H9 (cell line): ENCODE results near the gene SAXO1. TPM values are rescaled to one million over a fixed set of nuclear protein-coding genes. Genes with fewer than 3 reads are reported as not detected.

Source experiments
- DNase-seq: peaks from one replicate; pipeline ENCODE4 v3.0.0-alpha.2; 2017
- H2AFZ ChIP-seq: one replicate; pipeline ENCODE4 v1.6.1; 2013; ENCODE audit warnings: mild to moderate bottlenecking, low read length, control low read depth, moderate library complexity
- H2AK5ac ChIP-seq: 2 replicates; pipeline ENCODE4 v1.6.1; 2013; ENCODE audit warnings: low read length, control low read depth, mixed read lengths; ENCODE audit not compliant: insufficient read length
- H2BK120ac ChIP-seq: one replicate; pipeline ENCODE4 v1.6.1; 2013; ENCODE audit warnings: low read depth, mild to moderate bottlenecking, low read length, control low read depth, inconsistent platforms; ENCODE audit not compliant: poor library complexity, severe bottlenecking
- H2BK12ac ChIP-seq: 2 replicates; pipeline ENCODE4 v1.6.1; 2013; ENCODE audit warnings: low read length, control low read depth, mixed read lengths, low read depth; ENCODE audit not compliant: insufficient read length
- H2BK15ac ChIP-seq: 2 replicates; pipeline ENCODE4 v1.6.1; 2013; ENCODE audit warnings: low read depth, low read length, control low read depth
- H2BK20ac ChIP-seq: one replicate; pipeline ENCODE4 v1.6.1; 2013; ENCODE audit warnings: low read depth, mild to moderate bottlenecking, low read length, control low read depth, inconsistent platforms; ENCODE audit not compliant: poor library complexity, severe bottlenecking
- H2BK5ac ChIP-seq: 2 replicates; pipeline ENCODE4 v1.6.1; 2013; ENCODE audit warnings: low read length, control low read depth, mixed read lengths; ENCODE audit not compliant: insufficient read length
- H3K14ac ChIP-seq: 2 replicates; pipeline ENCODE4 v1.6.1; 2013; ENCODE audit warnings: low read length, control low read depth; ENCODE audit not compliant: insufficient read depth
- H3K18ac ChIP-seq: 2 replicates; pipeline ENCODE4 v1.6.1; 2013; ENCODE audit warnings: low read depth, mild to moderate bottlenecking, mixed read lengths, low read length, control low read depth; ENCODE audit not compliant: insufficient read length
- H3K23ac ChIP-seq: 2 replicates; pipeline ENCODE4 v1.6.1; 2013; ENCODE audit warnings: low read length, control low read depth, mixed read lengths, low read depth; ENCODE audit not compliant: insufficient read length
- H3K23me2 ChIP-seq: 2 replicates; pipeline ENCODE4 v1.6.1; 2013; ENCODE audit warnings: low read depth, mild to moderate bottlenecking, mixed read lengths, low read length, control low read depth; ENCODE audit not compliant: insufficient read length, poor library complexity, severe bottlenecking
- H3K27ac ChIP-seq: 2 replicates; pipeline ENCODE4 v1.5.1; 2013; ENCODE audit warnings: low read length, control low read depth, mixed read lengths, low read depth; ENCODE audit not compliant: insufficient read length
- H3K27me3 ChIP-seq: 2 replicates; pipeline ENCODE4 v1.6.1; 2013; ENCODE audit warnings: low read length, control low read depth, inconsistent platforms; ENCODE audit not compliant: insufficient read depth
- H3K4ac ChIP-seq: 2 replicates; pipeline ENCODE4 v1.6.1; 2013; ENCODE audit warnings: low read depth, mild to moderate bottlenecking, control low read depth, inconsistent platforms, low read length, moderate library complexity
- H3K4me1 ChIP-seq: 2 replicates; pipeline ENCODE4 v1.6.1; 2013; ENCODE audit warnings: low read length, control low read depth, inconsistent platforms; ENCODE audit not compliant: insufficient read depth
- H3K4me2 ChIP-seq: 2 replicates; pipeline ENCODE4 v1.6.1; 2013; ENCODE audit warnings: low read length, control low read depth, mixed read lengths; ENCODE audit not compliant: insufficient read length, insufficient read depth
- H3K56ac ChIP-seq: 2 replicates; pipeline ENCODE4 v1.6.1; 2013; ENCODE audit warnings: low read depth, mild to moderate bottlenecking, mixed read lengths, low read length, control low read depth; ENCODE audit not compliant: insufficient read length
- H3K79me1 ChIP-seq: 2 replicates; pipeline ENCODE4 v1.6.1; 2013; ENCODE audit warnings: low read depth, mild to moderate bottlenecking, moderate library complexity, low read length, control low read depth, inconsistent platforms; ENCODE audit not compliant: insufficient read depth, poor library complexity, severe bottlenecking
- H3K79me2 ChIP-seq: 2 replicates; pipeline ENCODE4 v1.6.1; 2013; ENCODE audit warnings: low read length, control low read depth, inconsistent platforms; ENCODE audit not compliant: insufficient read depth
- H3K9ac ChIP-seq: 2 replicates; pipeline ENCODE4 v1.6.1; 2013; ENCODE audit warnings: low read length, control low read depth, mixed read lengths; ENCODE audit not compliant: insufficient read length; ENCODE audit errors: extremely low read depth
- H3K9me3 ChIP-seq: one replicate; pipeline ENCODE4 v1.6.1; 2013; ENCODE audit warnings: low read depth, low read length, inconsistent platforms; ENCODE audit not compliant: control insufficient read depth
- H3T11ph ChIP-seq: one replicate; pipeline ENCODE4 v1.6.1; 2013; ENCODE audit warnings: mild to moderate bottlenecking, low read length, control low read depth, inconsistent platforms
- H4K20me1 ChIP-seq: one replicate; pipeline ENCODE4 v1.6.1; 2013; ENCODE audit not compliant: control insufficient read depth, insufficient read length, insufficient read depth
- H4K5ac ChIP-seq: 2 replicates; pipeline ENCODE4 v1.6.1; 2013; ENCODE audit warnings: low read depth, mild to moderate bottlenecking, mixed read lengths, low read length, control low read depth; ENCODE audit not compliant: insufficient read length
- H4K8ac ChIP-seq: replicated peaks from 2 replicates; pipeline ENCODE4 v1.6.1; 2013; ENCODE audit warnings: low read length, control low read depth, mixed read lengths, low read depth; ENCODE audit not compliant: insufficient read length
- H4K91ac ChIP-seq: 2 replicates; pipeline ENCODE4 v1.6.1; 2013; ENCODE audit warnings: low read depth, mild to moderate bottlenecking, moderate library complexity, mixed read lengths, low read length, control low read depth; ENCODE audit not compliant: insufficient read length
- H3K27ac Mint-ChIP-seq, 3 experiments: 2 replicates in 2 of 3; 3 replicates in 1 of 3; pipeline ENCODE4 v1.8.0; 2020 to 2021; ENCODE audit warnings: mixed read lengths in 3 of 3, mild to moderate bottlenecking in 1 of 3, moderate library complexity in 1 of 3
- H3K27me3 Mint-ChIP-seq: 2 replicates; pipeline ENCODE4 v1.8.0; 2021; ENCODE audit warnings: low read depth, mild to moderate bottlenecking, moderate library complexity, mixed read lengths
- H3K36me3 Mint-ChIP-seq, 3 experiments: 2 replicates in 2 of 3; 3 replicates in 1 of 3; pipeline ENCODE4 v1.8.0; 2020 to 2021; ENCODE audit warnings: low read depth in 3 of 3, mixed read lengths in 3 of 3; ENCODE audit not compliant: insufficient read depth in 1 of 3
- H3K4me1 Mint-ChIP-seq, 2 experiments: 2 replicates each; pipeline ENCODE4 v1.8.0; 2020; ENCODE audit warnings: mixed read lengths in 2 of 2
- H3K4me3 Mint-ChIP-seq, 2 experiments: 2 replicates in 1 of 2; 3 replicates in 1 of 2; pipeline ENCODE4 v1.8.0; 2020 to 2021; ENCODE audit warnings: mild to moderate bottlenecking in 2 of 2, mixed read lengths in 2 of 2, moderate library complexity in 1 of 2
- H3K9me3 Mint-ChIP-seq, 2 experiments: 2 replicates in 1 of 2; 3 replicates in 1 of 2; pipeline ENCODE4 v1.8.0; 2020; ENCODE audit warnings: mild to moderate bottlenecking in 2 of 2, mixed read lengths in 2 of 2, moderate library complexity in 1 of 2
- CTCF ChIP-seq: fragments of 200-600 bp; sonication (generic); conservative IDR thresholded peaks from 3 replicates; pipeline ENCODE4 v1.8.0; 2021; ENCODE audit warnings: antibody characterized with exemption, mild to moderate bottlenecking
- WGBS: extraction: QIAGEN DNeasy Blood & Tissue Kit; methylation state at CpG from one replicate; pipeline ENCODE4 v1.1.7; 2013; ENCODE audit warnings: missing lambda C conversion rate, low lambda C conversion rate, mixed read lengths; ENCODE audit not compliant: insufficient read length; ENCODE audit errors: extremely low coverage; 5-methylcytosine and 5-hydroxymethylcytosine counted together
- total RNA-seq: library from RNA; stranded (reverse); gene quantifications from 2 replicates; pipeline ENCODE4 v1.2.1, GENCODE V29; 2021

SAXO1 gene
- total RNA-seq, 1 experiment from 2014 or later: 0.09 TPM

GRCh38 chr9:19074229-19074628, 41.2 kb upstream of the SAXO1 start:
- H3K27ac Mint-ChIP-seq: no peak overlapping the region

More at GRCh38 chr9:19074229-19074628, 41.2 kb upstream of the SAXO1 start:
- Histone ChIP-seq H2BK5ac (no peak overlapping the region), H3K4me1 (no peaks in the 10 kb centered on the region), H3K79me2 (no peaks in the 10 kb centered on the region), H3K23ac (no peak overlapping the region), H2AFZ (no peak overlapping the region), H3K56ac (no peak overlapping the region), H3K14ac (no peak overlapping the region), H3K4me2 (no peak overlapping the region), H4K5ac (no peak overlapping the region), H2BK120ac (no peak overlapping the region), H3K18ac (no peak overlapping the region), H3K27me3 (no peaks in the 10 kb centered on the region), H3K9ac (no peak overlapping the region), H2BK15ac (no peak overlapping the region), H3K79me1 (no peaks in the 10 kb centered on the region), H3K9me3 (no peaks in the 10 kb centered on the region), H4K91ac (no peak overlapping the region), H4K20me1 (no peaks in the 10 kb centered on the region), H3K4ac (no peak overlapping the region), H2BK12ac (no peak overlapping the region), H3K27ac (no peak overlapping the region), H2AK5ac (no peak overlapping the region), H3K23me2 (no peaks in the 10 kb centered on the region), H2BK20ac (no peak overlapping the region), H4K8ac (no peak overlapping the region), H3T11ph (no peak overlapping the region)
- H3K9me3 Mint-ChIP-seq: no peaks in the 10 kb centered on the region
- WGBS: no CpG with 5 or more reads among the region's 2 CpGs
- TF ChIP-seq CTCF: no peak
- H3K27me3 Mint-ChIP-seq: no peaks in the 10 kb centered on the region
- DNase-seq: no peak
- peaks cover 29 to 78% (median 74%) of the 10 kb centered on the region in 3 experiments; a peak in 6 of 7 replicates for H3K36me3 Mint-ChIP-seq
- no peaks in the 10 kb centered on the region for H3K4me1 Mint-ChIP-seq
- no peak overlapping the region for H3K4me3 Mint-ChIP-seq
